Heart right ventricle (tissue), 16 donors: ENCODE measurements around the gene HTRA3. TPM values are rescaled to one million over a fixed set of nuclear protein-coding genes. Genes with fewer than 3 reads are reported as not detected.

Source experiments
- ATAC-seq, 8 donors: fragments of 200-7000 bp; cut with Tn5 transposase; one replicate each; pipeline ENCODE4 v1.9.1; 2020; ENCODE audit warnings: mild to moderate bottlenecking in 8 of 8, moderate library complexity in 8 of 8, moderate number of reproducible peaks in 1 of 8
- DNase-seq, 2 donors: peaks; one replicate each; pipeline ENCODE4 v3.0.0-alpha.2; 2020
- H3K27ac ChIP-seq, 10 donors: fragments of 200-600 bp; sonication (generic) in 2 of 10; one replicate each; pipeline versions ENCODE4 v1.5.0 to v1.8.0; 2020 to 2022; ENCODE audit warnings: mild to moderate bottlenecking in 3 of 10
- H3K27me3 ChIP-seq, 7 donors: fragments of 200-600 bp; one replicate each; pipeline ENCODE4 v1.8.0; 2021 to 2022; ENCODE audit warnings: mild to moderate bottlenecking in 2 of 7
- H3K36me3 ChIP-seq, 9 donors: fragments of 200-600 bp; sonication (generic) in 1 of 9; one replicate each; pipeline versions ENCODE4 v1.5.0 to v1.8.0; 2020 to 2022; ENCODE audit warnings: mild to moderate bottlenecking in 2 of 9
- H3K4me1 ChIP-seq, 9 donors: fragments of 200-600 bp; sonication (generic) in 1 of 9; one replicate each; pipeline versions ENCODE4 v1.5.0 to v1.8.0; 2020 to 2022; ENCODE audit warnings: mild to moderate bottlenecking in 4 of 9
- H3K4me3 ChIP-seq, 10 donors: fragments of 200-600 bp; sonication (generic) in 2 of 10; one replicate each; pipeline versions ENCODE4 v1.5.0 to v1.8.0; 2020 to 2022; ENCODE audit warnings: mild to moderate bottlenecking in 7 of 10, moderate library complexity in 2 of 10
- H3K9me3 ChIP-seq, 11 donors: fragments of 200-600 bp in 10 of 11; sonication (generic) in 2 of 11; one replicate each; pipeline versions ENCODE4 v1.5.0 to v1.8.0; 2013 to 2022; ENCODE audit warnings: mild to moderate bottlenecking in 2 of 11, control low read depth in 1 of 11, moderate library complexity in 1 of 11
- WGBS, 2 donors: extraction: QIAGEN DNeasy Blood & Tissue Kit; methylation state at CpG; one replicate each; pipeline ENCODE4 v1.1.7; 2013; ENCODE audit warnings: inconsistent platforms in 1 of 2; 5-methylcytosine and 5-hydroxymethylcytosine counted together
- intact Hi-C, 10 donors: fragments of 100-400 bp; cut with DNase I; formaldehyde crosslinking; loops; one replicate each; pipeline versions ENCODE4 v1.11.1 to v1.14.2; 2022
- polyA plus RNA-seq, 2 donors: library from polyadenylated mRNA; stranded (reverse); fragments of 200-250 nt; gene quantifications; one replicate each; pipeline ENCODE4 v1.2.3, GENCODE V29; 2013
- total RNA-seq, 10 donors: library from RNA; stranded (reverse); fragmentation: NEBNext Ultra II Directional in 3 of 10; extraction: Animal tissue kit (Norgen Biotek cat#: 25700) in 3 of 10; gene quantifications; one replicate each; pipeline versions ENCODE4 v1.2.1 to v1.2.4, GENCODE V29; 2021 to 2023
- TF ChIP-seq, protein P1 (sequence below), 9 donors: fragments of 200-600 bp; sonication (generic) in 2 of 9; IDR thresholded peaks; one replicate each; pipeline versions ENCODE4 v1.5.0 to v1.8.0; 2021 to 2022; ENCODE audit warnings: antibody characterized with exemption in 9 of 9, mild to moderate bottlenecking in 5 of 9, moderate library complexity in 1 of 9
- donor health status: Arrhythmogenic right ventricular cardiomyopathy.
- donor health status: ischemic (EF 13 %, LVEDD 7.1; RV severe dilation, severe dysfunction).
- donor health status: healthy with polysubstance abuse.
- donor health status: DM: no; HTN: yes; CAD: no.
- donor health status: DM: no; HTN: no; CAD: no.
- donor health status: ischemic (EF 25% LVEDD 6.9; RV normal size, moderate dysfunction).
- donor health status: ischemic (EF 25% LVEDD 5.7; RV mildly dilated, moderate dysfunction).
- donor health status: healthy.
- donor health status: DM: yes; HTN: yes; CAD: no.
- donor health status: Ischemic cardiomyopathy.
- donor health status: ischemic (EF 35%, LVEDD 5.7; RV mildly dilated, moderate dysfunction).
- donor health status: nonischemic (EF 11% LVEDD 7.7; RV severe dilation, severe dysfunction).
- donor health status: DM: yes; HTN: yes; CAD: no.
- donor health status: PGD.
- donor health status: ischemic (EF 29% LVEDD 5.4; RV normal size, mild dysfunction).
- donor health status: nonischemic (EF 23%, LVEDD 6.1; RV moderate dilation, normal function).

Gene HTRA3
- total and polyA plus RNA-seq, 12 donors, result 20.2 to 82.5 (median 54.2) TPM

DNA sequence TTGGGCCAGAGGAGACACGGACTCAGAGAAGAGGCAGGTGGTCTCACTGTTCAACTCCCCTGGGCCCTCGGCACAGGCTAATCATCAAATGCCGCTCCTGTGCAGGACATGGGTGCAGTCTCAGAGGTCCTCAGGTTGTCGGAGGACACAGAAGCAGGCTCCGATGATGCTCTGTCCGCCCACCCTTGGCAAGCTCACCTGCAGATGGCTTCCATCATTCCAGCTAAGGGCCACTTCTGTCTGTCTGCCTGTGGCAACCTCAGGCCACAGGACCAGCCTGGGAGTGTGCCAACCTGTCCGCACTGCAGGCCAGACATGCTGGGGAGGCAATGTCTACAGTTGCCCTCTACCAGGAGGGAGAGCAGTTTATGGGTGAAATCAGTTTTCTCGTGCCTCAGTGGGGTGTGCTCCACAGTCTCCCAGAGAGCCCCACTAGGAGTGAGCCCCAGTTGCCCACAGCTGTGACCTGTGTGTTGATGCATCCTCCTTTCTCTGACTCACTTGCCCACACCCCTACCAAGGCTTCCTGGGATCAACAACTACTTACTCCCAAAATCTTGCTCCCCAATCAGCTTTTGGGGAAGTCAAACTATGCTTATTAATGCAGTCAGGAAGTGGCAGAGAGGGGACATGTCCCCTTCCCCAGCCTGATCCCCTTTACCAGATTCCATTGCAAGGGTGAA lies 55.9 kb downstream of the HTRA3 start:
- 53 to 70% methylated on average over 8 of the region's 8 CpGs for WGBS, 2 donors
- DNase-seq, result no peak
- H3K4me3 ChIP-seq, result no peak overlapping the region
- no peaks in the 10 kb centered on the region for H3K36me3 ChIP-seq
- H3K27ac ChIP-seq, result no peak overlapping the region
- H3K27me3 ChIP-seq, result no peaks in the 10 kb centered on the region
- peaks cover 0 to 25% (median 10%) of the 10 kb centered on the region in 9 donors for H3K4me1 ChIP-seq
- H3K9me3 ChIP-seq, result peaks cover 0 to 26% (median 6%) of the 10 kb centered on the region in 11 donors
- ATAC-seq, result no peak
- TF ChIP-seq, protein P1, sequence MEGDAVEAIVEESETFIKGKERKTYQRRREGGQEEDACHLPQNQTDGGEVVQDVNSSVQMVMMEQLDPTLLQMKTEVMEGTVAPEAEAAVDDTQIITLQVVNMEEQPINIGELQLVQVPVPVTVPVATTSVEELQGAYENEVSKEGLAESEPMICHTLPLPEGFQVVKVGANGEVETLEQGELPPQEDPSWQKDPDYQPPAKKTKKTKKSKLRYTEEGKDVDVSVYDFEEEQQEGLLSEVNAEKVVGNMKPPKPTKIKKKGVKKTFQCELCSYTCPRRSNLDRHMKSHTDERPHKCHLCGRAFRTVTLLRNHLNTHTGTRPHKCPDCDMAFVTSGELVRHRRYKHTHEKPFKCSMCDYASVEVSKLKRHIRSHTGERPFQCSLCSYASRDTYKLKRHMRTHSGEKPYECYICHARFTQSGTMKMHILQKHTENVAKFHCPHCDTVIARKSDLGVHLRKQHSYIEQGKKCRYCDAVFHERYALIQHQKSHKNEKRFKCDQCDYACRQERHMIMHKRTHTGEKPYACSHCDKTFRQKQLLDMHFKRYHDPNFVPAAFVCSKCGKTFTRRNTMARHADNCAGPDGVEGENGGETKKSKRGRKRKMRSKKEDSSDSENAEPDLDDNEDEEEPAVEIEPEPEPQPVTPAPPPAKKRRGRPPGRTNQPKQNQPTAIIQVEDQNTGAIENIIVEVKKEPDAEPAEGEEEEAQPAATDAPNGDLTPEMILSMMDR (IDR thresholded peaks at IDR 0.05), result no peak
- intact Hi-C loops, result loop anchor here in 2 of 10 donors (10.0 kb wide), 2 partner anchors 69 to 79 kb away; no protein-coding TSS in a partner anchor

DNA sequence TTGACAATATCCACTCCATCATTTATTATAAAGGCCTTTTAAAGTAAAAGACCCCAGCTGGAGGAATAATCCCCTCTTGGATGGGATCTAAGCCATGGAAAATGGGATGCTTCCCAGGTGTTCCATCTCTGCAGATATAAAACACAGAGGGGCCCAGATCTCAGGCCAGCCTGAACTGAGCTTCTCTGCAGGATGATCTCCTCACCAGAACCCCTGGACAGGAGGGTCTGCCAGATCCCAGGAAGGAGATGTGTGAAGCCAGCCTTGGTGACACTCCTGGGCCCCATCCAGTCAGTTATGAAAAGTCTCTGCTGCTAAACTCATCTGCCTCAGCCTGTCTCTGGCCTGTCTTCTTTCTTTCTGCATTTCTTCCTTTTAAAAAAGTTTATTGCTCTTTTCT lies 56.7 kb downstream of the HTRA3 start:
- intact Hi-C loops, result loop anchor here in 2 of 10 donors (10.0 kb wide), 2 partner anchors 69 to 79 kb away; no protein-coding TSS in a partner anchor
- H3K9me3 ChIP-seq, result peaks cover 0 to 26% (median 6%) of the 10 kb centered on the region in 11 donors
- peaks cover 3 to 27% (median 13%) of the 10 kb centered on the region in 9 donors for H3K4me1 ChIP-seq
- no peak for DNase-seq
- no peaks in the 10 kb centered on the region for H3K27me3 ChIP-seq
- TF ChIP-seq, protein P1 (IDR thresholded peaks at IDR 0.05), result no peak
- no peak overlapping the region for H3K27ac ChIP-seq
- ATAC-seq, result no peak
- H3K4me3 ChIP-seq, result no peak overlapping the region
- no peaks in the 10 kb centered on the region for H3K36me3 ChIP-seq

DNA sequence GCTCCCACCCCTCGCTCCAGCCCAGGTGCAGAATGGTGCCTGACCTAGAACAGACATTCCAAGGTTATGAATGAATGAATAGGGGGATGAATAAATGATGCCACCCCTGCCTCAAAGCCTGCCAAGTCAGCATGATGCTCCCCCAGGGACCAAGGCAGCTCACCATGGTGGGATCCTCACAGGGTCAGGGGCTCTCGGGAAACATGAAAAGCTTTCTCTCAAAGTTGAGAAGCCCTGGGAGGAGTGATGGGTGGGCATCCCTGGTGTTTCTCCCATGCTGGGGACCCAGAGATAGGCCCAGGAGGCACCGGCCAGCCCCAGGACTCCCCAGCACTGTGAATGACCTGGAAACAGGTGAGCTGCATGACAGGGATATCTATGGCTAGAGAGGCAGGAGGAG lies 58.9 kb downstream of the HTRA3 start:
- Histone ChIP-seq H3K4me1 (peaks cover 3 to 32% (median 17%) of the 10 kb centered on the region in 9 donors), H3K36me3 (no peaks in the 10 kb centered on the region), H3K9me3 (peaks cover 0 to 21% (median 6%) of the 10 kb centered on the region in 11 donors), H3K4me3 (no peak overlapping the region), H3K27ac (no peak overlapping the region), H3K27me3 (no peaks in the 10 kb centered on the region)
- 71 to 96% methylated on average over 3 of the region's 3 CpGs for WGBS, 2 donors
- ATAC-seq (no peak), DNase-seq (no peak)
- TF ChIP-seq, protein P1 (IDR thresholded peaks at IDR 0.05), result no peak
- intact Hi-C loops, result loop anchor here in 2 of 10 donors (10.0 kb wide), 2 partner anchors 66 to 76 kb away; no protein-coding TSS in a partner anchor

DNA sequence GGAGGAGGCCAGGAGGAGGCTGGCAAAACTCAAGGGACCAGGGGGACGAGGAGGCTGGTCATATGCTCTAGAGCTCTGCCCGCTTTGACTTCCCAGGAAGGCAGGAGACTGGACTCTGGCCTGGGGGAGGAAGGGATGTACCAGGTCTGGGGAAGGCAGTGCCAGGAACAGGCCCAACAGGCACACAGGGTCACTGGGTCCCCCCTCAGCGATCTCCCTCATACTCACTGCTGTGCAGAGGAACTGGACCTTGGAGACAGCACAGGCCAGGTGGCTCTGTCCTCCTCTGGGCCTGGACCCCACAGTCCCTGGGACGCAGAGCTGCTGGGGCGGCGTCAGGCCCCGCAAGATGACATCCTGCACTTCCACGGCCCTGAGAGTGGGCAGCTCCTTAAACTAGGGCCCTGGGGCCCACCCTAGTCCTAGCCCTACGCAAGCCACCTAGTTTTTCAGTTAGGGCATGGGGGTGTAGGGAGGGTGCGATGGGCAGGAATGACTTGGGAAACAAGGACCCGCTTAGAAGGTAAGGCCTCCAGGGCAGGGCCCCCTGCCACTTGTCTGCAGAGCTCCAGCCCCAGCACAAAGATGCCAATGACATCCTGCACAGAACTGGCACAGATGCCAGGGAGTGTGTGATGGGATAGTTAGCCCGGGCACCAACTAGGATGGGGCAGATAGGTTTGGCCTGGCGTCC lies 59.5 kb downstream of the HTRA3 start:
- WGBS, 2 donors, result 84 to 91% methylated on average over 13 of the region's 13 CpGs
- Histone ChIP-seq H3K4me3 (no peak overlapping the region), H3K9me3 (peaks cover 0 to 16% (median 6%) of the 10 kb centered on the region in 11 donors), H3K36me3 (no peaks in the 10 kb centered on the region), H3K27me3 (no peaks in the 10 kb centered on the region), H3K4me1 (peaks cover 3 to 32% (median 17%) of the 10 kb centered on the region in 9 donors), H3K27ac (no peak overlapping the region)
- intact Hi-C loops, result loop anchor here in 2 of 10 donors (10.0 kb wide), 2 partner anchors 66 to 76 kb away; no protein-coding TSS in a partner anchor
- DNase-seq (no peak), ATAC-seq (no peak)
- TF ChIP-seq, protein P1 (IDR thresholded peaks at IDR 0.05), result no peak
